Gastrocnemius medialis (tissue), 4 donors: Measurements from ENCODE around the gene CERS5.

Experiments used
- POLR2A ChIP-seq, 2 donors: fragments of 450-650 bp; IDR thresholded peaks; one replicate each; pipeline ENCODE4 v1.6.1; 2017; ENCODE audit warnings: antibody characterized with exemption in 2 of 2, mild to moderate bottlenecking in 2 of 2, moderate library complexity in 2 of 2
- TF ChIP-seq, protein P1 (sequence below), 5 experiments: fragments of 450-650 bp in 3 of 5; fragments of 200-600 bp in 2 of 5; sonication (generic) in 2 of 5; IDR thresholded peaks in 4 of 5; conservative IDR thresholded peaks in 1 of 5; 1 replicate in 4 of 5; 2 replicates in 1 of 5; pipeline ENCODE4 v1.5.1; 2016 to 2019; ENCODE audit warnings: antibody characterized with exemption in 5 of 5, mild to moderate bottlenecking in 3 of 5, moderate library complexity in 3 of 5

DNA sequence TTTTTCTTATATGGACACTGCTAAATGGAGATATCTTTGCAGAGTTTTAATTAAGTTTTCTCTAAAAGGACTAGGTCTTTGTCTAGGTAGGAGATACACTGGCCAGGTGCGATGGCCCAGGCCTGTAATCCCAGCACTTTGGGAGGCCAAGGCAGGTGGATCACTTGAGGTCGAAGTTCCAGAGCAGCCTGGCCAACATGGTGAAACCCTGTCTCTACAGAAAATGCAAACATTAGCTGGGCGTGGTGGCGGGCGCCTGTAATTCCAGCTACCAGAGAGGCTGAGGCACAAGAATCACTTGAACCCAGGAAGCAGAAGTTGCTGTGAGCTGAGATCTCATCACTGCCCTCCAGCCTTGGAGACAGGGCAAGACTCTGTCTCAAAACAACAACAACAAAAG lies 17.1 kb upstream of the CERS5 start:
- TF ChIP-seq, protein P1, sequence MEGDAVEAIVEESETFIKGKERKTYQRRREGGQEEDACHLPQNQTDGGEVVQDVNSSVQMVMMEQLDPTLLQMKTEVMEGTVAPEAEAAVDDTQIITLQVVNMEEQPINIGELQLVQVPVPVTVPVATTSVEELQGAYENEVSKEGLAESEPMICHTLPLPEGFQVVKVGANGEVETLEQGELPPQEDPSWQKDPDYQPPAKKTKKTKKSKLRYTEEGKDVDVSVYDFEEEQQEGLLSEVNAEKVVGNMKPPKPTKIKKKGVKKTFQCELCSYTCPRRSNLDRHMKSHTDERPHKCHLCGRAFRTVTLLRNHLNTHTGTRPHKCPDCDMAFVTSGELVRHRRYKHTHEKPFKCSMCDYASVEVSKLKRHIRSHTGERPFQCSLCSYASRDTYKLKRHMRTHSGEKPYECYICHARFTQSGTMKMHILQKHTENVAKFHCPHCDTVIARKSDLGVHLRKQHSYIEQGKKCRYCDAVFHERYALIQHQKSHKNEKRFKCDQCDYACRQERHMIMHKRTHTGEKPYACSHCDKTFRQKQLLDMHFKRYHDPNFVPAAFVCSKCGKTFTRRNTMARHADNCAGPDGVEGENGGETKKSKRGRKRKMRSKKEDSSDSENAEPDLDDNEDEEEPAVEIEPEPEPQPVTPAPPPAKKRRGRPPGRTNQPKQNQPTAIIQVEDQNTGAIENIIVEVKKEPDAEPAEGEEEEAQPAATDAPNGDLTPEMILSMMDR (IDR thresholded peaks at IDR 0.05 in 4 of 5, conservative IDR thresholded peaks at IDR 0.05 in 1 of 5): no peak
- no peak for TF ChIP-seq POLR2A (IDR thresholded peaks at IDR 0.05)
